Nucleus accumbens (tissue), 56 donors: ENCODE results near the gene CDC27.
"Not testable (repeated sequence)": the region's sequence is repeated elsewhere in the genome, so short reads cannot be mapped to it uniquely, and the experiment has no call there.

Experiments
- DNase-seq, 56 donors: peaks; one replicate each; lab custom pipeline; 2025; lab: John Stamatoyannopoulos, UW

Gene CDC27, protein sequence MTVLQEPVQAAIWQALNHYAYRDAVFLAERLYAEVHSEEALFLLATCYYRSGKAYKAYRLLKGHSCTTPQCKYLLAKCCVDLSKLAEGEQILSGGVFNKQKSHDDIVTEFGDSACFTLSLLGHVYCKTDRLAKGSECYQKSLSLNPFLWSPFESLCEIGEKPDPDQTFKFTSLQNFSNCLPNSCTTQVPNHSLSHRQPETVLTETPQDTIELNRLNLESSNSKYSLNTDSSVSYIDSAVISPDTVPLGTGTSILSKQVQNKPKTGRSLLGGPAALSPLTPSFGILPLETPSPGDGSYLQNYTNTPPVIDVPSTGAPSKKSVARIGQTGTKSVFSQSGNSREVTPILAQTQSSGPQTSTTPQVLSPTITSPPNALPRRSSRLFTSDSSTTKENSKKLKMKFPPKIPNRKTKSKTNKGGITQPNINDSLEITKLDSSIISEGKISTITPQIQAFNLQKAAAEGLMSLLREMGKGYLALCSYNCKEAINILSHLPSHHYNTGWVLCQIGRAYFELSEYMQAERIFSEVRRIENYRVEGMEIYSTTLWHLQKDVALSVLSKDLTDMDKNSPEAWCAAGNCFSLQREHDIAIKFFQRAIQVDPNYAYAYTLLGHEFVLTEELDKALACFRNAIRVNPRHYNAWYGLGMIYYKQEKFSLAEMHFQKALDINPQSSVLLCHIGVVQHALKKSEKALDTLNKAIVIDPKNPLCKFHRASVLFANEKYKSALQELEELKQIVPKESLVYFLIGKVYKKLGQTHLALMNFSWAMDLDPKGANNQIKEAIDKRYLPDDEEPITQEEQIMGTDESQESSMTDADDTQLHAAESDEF

DNA sequence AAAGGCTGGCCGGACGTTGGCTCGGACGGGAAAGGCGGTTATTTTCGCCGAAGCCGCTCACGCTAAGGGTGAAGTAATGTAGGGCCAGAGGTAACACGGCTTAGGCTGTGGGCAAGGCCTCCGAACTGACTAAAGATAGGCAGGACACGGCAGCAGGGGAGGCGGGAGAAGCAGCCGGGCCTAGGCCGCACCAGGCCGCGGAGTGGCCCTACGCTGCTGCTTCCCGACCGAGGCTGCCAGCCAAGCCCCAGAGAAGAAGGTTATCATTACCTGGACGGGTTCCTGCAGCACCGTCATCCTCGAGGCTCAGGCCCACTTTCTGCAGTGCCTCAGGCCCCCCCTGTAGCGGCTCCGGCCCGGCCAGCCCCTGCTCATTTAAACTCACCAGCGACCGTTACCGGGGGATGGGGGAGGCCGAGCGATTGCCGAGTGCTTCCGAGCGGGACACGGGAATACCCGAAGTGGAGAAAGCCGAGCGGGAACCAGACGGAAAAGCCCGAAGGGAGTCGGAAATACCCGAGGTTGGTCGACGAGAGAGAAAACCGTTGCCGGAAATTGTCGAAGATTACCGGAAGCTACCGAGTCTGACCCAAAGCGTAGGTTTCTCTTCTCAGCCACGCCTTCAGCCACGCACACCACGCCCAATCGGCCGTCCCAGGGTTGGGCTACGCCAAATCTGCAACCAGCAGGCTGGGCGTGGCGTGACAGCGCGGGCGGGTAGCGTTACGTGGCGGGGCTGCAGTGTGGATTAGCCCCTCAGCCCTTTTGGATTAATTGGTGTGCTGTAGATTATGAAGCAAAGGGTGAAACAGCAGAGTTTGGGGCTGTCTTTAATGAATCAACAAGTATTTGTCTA, at the start of gene CDC27:
Gene CDC27 (minus strand): TSS at position 420 of the 856 bp plus-strand sequence. CDS start 123 bp downstream, at position 297.
- DNase-seq = peak; percentile 68 to 100 (median 95)

DNA sequence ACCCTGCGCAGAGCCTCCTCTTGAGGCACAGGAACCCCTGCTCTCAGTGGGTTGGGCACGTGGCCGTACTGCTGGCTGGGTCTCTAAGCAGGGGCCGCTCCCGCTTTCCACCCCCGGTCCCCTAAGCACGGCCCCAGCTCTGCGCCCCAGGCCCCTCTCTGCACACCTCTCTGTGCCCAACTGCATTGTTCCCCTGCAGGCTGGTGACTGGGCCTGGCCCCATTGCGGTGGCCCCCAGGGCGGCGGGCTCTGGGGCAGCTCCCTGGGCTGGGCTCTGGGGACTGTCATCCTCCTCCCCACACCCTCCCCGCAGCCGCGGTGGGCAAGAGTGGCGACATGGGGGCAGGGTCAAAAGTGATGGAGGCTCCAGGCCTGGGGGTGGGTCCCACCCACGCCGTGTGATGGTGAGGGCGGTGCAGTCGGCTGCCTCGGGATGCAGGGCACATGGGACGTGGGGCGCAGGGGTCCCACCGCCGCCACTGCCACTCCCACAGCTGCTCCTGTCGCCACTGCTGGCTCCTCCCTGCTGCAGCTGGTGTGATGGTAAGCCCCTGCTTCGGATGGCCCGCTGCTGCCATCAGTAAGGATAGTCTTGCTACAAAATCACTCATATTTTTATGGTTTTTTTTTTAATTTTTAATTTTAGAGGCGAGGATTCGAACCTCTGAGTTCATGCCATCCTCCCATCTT, 49.4 kb upstream of the CDC27 start:
- no peak for DNase-seq

DNA sequence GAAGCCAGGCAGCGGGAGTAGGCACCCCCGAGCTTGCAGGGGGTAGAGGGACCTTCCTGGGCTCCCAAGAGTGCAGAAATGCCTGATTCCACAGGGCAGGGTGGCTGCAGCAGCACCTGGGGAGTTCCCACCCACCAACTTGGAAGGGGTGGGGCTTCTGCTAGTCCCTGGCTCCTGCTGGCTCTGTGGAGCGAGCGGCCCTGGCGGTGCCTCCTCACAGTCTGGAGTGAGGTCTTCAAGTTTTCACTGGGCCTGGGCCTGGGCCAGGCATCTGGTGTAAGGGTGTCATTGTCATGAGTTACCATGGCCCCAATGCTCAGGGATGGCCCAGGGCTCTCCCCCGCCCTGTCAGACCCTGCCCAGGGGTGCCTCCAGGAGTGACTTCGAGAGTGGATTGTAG, 48.7 kb upstream of the CDC27 start:
- no peak for DNase-seq

DNA sequence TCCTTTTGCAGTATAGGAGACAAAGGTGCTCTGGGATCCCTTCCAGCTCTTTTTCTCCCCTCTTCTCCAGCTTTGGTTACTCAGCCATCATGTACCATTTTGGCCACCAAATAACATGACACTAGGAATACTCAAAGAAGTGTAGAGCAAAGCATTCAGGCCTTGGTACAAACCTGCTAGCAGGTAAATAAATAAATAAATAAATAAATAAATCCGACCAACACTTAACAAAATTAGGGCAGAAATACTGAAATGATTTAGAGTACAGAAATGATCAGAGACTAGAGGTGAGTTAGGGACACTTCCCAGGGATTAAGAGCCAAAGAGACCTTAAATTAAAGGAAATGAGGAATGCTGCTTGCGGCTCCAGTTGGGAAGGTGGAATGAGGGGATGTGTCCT, 46.8 kb upstream of the CDC27 start:
- DNase-seq = no peak

DNA sequence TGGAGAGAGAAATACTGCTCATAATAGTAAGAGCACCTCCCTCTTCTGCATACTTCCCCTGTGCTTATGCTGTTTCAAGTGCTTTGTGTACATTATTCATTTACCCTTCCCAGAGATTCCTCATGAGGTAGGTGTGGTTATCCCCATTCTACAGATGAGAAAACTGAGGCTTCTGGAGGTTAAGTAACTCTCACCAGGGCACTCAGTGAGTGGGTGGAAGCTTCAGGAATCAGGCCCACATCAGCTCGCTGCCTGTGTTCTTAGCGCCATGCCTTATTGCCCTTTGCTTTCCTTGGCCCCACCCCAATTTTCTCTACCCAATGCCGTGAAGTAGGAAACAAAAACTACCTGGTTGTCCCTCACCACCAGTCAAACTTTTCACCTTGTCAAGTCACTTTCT, 46.4 kb upstream of the CDC27 start:
- no peak for DNase-seq

DNA sequence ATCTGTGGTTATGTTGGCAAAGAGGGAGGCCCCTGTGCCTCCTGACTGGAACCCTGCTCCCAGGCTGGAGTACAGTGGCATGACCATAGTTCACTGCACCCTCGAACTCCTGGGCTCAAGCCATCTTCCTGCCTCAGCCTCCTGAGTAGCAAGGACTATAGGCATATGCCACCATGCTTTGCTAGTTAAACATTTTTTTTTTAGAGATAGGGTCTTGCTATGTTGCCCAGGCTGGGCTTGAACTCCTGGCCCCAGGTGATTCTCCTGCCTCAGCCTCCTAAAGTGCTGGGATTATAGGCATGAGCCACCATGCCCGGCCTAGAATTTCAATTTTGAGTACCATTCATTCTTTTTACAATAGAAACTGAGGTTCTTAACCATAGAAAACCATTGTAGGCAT, 43.4 kb upstream of the CDC27 start:
- no peak for DNase-seq

DNA sequence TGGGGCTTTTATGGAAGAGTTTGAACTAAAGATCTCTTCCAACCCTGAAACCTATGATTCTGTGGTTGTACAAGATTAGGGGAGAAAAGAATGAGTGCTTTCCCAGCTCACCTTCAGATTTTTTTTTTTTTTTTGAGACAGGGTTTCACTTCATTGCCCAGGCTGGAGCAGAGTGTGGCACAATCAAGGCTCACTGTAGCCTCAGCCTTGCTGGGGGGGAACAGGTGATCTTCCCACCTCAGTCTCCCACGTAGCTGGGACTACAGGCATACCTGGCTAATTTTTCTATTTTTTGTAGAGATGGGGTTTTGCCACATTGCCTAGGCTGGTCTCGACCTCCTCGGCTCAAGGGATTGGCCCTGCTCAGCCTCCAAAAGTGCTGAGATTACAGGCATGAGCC, 42.8 kb upstream of the CDC27 start:
- no peak for DNase-seq

DNA sequence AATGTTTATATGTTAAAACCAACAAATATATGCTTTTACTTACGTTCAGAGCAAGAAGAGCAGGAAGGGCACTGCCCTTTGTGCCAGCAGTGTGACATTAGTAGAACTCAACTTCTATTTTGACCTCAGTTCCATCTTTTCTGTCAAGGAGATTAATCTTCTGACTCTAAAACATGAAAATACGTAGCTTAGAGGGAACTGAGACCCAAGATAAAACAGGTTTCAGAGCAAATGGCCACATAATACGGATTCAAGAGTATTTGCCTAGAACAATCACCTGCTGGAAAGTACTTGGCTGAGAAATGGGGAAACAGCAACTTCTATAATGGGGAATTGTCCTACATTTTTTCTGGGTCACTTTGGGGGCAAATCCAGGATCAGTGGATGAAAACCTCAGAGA, 42.2 kb upstream of the CDC27 start:
- no peak for DNase-seq

DNA sequence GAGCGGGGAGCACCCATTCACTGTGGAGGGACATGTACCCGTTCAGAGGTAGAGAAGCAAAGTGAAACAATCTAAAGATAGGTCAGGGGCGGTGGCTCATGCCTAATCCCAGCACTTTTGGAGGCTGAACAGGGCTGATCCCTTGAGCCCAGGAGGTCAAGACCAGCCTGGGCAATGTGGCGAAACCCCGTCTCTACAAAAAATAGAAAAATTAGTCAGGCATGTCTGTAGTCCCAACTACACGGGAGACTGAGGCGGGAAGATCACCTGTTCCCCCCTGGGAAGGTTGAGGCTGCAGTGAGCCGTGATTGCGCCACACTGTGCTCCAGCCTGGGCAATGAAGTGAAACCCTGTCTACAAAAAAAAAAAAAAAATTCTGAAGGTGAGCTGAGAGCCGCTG, 41.8 kb upstream of the CDC27 start:
- DNase-seq = no peak

DNA sequence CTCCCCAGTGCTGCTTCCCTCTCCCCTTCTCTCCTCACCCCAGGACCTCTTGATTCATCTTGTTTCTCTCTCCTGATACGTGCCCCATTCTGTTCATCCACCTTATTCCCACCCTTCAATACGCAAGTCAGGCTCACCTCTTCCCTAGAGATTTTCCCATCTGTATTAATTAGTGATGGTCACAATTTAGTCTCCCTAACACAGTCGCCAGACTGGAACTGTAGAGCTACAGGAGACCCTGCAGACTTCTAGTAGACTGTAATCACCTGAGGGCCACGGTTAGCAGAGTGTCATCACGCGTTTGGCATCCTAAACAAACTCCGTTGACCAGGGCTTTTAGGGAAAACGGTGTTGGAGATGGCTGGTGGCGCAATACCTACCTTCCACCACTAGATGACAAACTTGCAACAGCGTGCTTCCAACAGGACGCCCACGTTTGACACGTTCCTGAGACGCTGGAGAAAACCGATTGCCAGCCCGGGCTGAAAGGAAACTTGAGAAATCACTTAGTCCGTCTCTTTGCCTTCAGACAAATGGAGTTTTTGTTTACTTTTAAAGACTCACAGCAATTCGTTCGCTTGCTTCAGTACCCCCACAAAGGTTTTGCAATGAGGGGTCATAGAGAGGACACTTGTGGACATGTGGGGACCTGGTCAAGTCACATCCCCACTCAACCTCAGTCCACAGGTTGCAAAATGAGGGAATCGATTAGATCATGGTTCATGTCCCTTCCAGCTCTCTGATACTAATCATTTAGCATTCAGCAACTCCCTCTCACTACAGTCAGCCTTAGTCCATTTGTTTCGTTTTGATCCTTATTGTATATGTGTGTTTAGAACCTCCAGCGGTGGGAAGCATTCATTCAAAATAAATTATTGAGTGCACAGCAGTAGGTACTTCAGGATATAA, 40.7 kb upstream of the CDC27 start:
- DNase-seq = peak in 51 of 56 donors; percentile 11 to 88 (median 56)

DNA sequence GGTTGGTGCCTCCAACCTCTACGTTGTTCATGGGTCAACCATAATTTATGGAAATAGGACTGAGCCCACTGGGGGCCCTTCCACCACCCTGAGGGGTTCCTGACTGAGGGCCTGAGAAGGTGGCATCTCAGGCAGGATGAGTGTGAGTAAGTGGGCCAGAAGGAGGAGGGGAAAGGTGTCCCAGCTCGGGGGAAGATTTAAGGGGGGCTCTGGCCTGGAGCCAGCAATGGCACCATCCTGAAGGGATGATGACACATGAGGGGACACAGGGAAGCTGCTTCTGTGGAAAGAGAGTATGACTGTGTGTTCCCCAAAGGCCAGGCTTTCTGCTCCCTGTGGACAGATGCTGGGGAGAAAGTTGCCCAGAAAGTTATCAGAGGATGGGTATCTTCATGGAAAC, 38.8 kb upstream of the CDC27 start:
- DNase-seq = no peak

DNA sequence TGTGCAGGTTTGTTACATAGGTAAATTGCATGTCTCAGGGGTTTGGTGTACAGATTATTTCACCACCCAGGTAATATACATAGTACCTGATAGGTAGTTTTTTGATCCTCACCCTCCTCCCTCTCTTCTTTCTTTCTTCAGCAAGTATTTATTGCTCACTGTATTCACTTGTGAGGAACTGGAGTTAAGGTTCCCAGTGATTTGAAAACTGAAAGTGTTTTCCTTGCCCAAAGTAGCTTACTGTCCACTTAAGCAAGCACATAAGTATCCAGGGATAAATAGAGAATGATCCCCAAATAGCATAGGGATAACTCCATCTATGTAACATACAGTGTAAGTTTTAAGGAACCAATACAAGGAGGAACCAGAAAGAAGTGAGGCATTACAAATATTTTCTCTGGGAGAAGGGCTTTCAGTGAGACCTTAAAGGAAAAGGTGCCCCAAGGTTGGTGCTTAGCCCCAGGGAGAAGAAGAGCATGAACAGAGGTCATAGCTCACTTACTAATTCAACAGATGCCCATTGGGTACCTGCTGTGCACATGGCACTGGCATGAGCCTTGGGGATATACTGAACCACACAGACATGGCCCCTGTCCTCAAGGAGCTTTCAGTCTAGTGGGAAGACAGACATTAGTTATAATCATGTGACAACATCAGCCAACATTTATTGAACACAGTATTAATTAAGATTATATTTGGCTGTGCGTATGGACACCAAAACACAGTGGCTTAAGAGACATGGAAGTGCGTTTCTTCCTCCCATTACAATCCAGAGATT, 37.0 kb upstream of the CDC27 start:
- no peak for DNase-seq

DNA sequence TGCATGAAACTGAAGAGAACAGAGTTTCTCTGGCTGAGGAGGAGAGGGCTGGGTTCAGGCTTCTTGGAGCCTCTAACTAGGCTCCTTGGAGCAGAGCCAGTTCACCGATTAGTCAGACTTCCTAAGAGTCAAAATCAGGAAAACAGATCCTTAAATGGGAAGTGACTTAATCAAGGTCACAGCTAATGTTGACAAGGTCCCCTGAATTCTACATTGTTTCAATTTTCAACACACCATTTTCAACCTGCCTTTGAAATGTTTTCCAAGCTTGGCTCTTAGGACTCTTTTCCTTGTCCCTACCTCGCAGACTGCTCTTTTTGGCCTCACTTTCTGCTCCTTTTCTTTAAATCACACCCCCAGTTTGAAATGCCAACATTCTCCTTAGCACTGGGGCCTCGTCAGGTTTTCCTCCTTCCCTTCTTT, 36.4 kb upstream of the CDC27 start:
- peak in 2 of 56 donors; percentile 5 to 25 for DNase-seq

DNA sequence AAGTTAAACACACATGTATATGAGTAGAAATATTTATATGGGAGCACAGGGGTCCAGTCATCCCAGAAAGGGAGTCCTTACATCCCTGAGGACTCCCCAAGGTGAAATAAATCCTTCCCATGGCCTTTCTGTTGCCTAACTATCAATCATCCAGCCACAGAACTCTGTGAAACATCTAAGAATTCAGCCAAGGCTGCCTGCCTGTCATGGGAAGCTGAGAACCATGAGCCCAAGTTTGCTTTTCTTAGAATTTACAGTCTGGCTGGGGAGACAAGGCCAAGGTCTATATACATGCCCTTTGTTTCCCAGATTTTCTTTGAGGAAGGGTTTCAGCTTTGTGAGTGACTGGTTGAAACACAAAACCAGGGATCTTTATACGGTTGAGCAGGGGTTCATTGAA, 35.9 kb upstream of the CDC27 start:
- DNase-seq = no peak

DNA sequence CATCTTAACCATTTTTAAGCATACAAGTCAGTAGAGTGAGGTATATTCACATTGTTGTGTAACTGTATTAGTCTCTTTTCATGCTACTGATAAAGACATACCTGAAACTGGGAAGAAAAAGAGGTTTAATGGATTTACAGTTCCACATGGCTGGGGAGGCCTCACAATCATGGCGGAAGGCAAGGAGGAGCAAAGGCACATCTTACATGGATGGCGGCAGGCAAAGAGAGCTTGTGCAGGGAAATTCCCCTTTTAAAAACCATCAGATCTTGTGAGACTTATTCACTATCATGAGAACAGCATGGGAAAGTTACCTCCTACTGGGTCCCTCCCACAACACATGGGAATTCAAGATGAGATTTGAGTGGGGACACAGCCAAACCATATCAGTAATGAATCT, 35.0 kb upstream of the CDC27 start:
- not testable (repeated sequence) for DNase-seq

DNA sequence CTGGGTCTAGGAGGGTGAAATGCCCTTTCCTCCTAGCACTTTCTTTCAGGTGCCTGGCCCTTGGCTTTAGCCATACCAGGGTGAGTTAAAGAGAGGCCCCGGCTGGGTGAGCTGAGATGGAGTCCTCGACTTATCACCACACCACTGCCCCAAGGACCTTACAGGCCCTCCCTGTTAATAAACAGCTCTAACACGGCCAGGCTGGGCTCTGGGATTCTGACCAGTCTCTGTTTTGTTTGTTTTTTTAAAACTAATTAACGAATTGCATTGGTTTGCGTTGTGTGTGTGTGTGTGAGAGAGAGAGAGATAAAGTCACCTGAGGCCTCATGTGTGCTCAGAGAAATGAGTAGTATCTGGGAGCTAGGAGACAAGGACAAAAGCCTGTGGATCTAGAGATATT, 34.4 kb upstream of the CDC27 start:
- no peak for DNase-seq

DNA sequence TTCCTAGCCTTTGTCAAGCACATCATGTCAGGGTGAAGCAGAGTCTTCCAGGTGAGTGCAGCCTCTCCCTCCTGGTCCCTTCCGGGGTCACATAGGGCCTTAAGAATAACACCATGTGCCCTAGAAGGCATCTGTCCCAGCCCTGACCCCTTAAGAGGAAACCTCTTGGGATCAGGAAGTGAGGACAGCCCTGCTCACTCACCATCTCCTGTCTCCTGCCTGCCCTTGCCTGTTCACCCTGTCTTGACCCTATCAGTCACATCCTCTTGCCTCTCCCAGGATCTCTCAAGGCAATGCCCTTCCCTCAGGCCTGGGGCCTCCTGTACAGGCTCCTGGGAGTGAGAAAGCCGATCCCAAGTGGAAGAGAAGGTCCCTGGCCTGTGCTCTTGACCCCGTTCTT, 33.9 kb upstream of the CDC27 start:
- no peak for DNase-seq

DNA sequence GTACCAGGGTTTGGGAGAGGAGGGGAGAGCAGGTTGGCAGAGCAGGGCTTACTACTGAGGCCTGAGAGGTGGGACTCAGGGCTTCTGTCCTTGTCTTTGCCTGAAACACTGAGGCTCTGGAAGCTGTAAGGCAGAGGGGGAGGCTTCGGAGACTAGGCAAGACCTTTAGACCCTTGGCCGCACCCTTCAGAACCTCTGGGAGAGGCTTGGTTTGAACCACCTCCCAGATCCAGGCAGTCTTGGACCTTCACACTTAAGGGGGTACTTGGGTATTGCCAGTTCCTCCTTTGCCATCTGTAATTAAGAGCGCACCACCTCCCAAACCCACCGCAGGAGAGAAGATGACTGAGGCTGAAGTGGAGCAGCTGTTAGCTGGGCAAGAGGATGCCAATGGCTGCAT, 33.0 kb upstream of the CDC27 start:
- DNase-seq = no peak
